ENCODE data around the gene TBC1D9.

TBC1D9 gene

DNA sequence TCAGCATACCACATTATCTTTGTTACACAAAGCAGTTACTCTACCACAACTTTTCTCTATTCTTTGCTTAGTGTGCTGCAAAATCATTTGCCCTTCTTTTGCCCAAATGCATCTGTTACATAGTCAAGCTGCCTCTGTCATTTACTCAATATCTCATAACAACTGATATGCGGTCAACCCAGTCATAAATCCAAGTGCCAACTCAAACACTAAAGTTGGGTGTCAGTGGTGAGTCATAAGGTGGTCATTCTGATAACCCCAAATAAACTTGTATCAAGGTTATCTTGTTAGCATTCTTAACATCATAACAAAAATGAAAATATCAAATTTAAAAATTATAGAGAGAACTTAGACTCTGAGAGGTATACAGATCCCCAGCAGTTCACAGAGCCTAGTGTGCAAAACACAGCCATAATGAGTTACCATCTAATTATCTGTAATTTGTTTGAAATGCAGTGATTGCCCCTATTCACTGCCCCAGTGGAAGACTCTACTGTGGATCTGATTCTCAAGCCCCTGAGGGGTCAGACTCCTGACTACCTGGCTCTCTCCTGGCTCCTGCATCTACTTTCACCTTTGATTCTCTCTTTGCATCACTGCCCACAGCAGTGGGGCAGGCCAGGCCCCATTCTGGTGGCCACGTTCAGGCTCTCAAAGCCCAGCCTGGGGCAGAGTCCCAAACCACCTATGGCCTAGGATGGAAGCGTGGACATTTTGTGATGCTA, 29.2 kb downstream of the TBC1D9 start:
- no peak overlapping the region for H3K4me2 ChIP-seq
- TF ChIP-seq Cebpa-rat (IDR thresholded peaks at IDR 0.05): no peak

DNA sequence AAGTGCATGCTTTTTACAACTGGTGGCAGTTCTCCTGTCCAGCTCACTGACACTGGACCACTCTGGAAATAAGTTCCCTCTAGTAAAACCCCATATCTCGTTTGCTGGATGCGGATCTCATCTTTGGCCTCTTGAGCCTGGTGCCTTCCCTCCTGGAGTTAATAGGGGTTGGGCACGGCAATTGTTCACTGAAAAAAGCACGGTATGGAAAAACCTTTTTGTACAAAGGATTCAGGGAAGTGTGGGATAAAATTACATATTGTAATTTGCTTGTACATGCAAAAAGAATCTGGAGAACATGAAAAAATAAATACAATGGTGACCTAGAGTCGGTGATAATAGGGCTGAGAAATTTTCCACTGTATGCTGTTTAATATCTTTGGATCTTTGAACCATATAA, 30.6 kb downstream of the TBC1D9 start:
- no peak overlapping the region for H3K27ac ChIP-seq
- peaks cover 8% of the 10 kb centered on the region for H3K4me1 ChIP-seq

More for the DNA sequence above, 29.2 kb downstream of the TBC1D9 start:
- no peaks in the 10 kb centered on the region for H4K20me1 ChIP-seq
- no peaks in the 10 kb centered on the region for H3K9me3 ChIP-seq
- no peak overlapping the region for H3K9ac ChIP-seq
- H3K4me3 ChIP-seq: no peak overlapping the region
- H3K4me1 ChIP-seq: no peaks in the 10 kb centered on the region
- no peaks in the 10 kb centered on the region for H3K27me3 ChIP-seq
- no peaks in the 10 kb centered on the region for H3K36me3 ChIP-seq
- no peak overlapping the region for H3K27ac ChIP-seq

DNA sequence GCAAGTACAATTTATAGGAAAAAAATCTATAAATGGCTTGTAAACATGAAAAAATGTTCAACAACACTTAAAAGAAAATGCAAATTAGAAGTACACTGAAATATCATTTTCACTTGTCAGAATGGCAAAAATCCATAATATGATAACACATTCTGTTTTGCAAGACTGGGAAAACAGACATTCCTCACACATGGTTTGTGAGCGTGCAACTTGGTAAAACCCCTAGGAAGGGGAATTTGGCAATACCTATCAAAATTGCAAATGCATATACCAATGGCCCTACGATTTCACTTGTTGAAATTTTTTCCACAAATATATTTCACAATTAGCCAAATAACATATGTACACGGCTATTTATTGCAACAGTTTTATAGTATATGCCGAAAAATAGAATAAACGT, 31.4 kb downstream of the TBC1D9 start:
- H4K20me1 ChIP-seq: no peaks in the 10 kb centered on the region
- H3K4me2 ChIP-seq: no peak overlapping the region
- no peak overlapping the region for H3K4me3 ChIP-seq
- no peak overlapping the region for H3K9ac ChIP-seq
- no peak for TF ChIP-seq Cebpa-rat (IDR thresholded peaks at IDR 0.05)
- no peak overlapping the region for H3K27ac ChIP-seq
- no peaks in the 10 kb centered on the region for H3K27me3 ChIP-seq
- no peaks in the 10 kb centered on the region for H3K36me3 ChIP-seq
- H3K9me3 ChIP-seq: no peaks in the 10 kb centered on the region
- peaks cover 10% of the 10 kb centered on the region for H3K4me1 ChIP-seq

More for the DNA sequence above, 30.6 kb downstream of the TBC1D9 start:
- no peak for TF ChIP-seq Cebpa-rat (IDR thresholded peaks at IDR 0.05)
- Histone ChIP-seq H3K9ac (no peak overlapping the region), H4K20me1 (no peaks in the 10 kb centered on the region), H3K27me3 (no peaks in the 10 kb centered on the region), H3K4me2 (no peak overlapping the region), H3K36me3 (no peaks in the 10 kb centered on the region), H3K4me3 (no peak overlapping the region), H3K9me3 (no peaks in the 10 kb centered on the region)

DNA sequence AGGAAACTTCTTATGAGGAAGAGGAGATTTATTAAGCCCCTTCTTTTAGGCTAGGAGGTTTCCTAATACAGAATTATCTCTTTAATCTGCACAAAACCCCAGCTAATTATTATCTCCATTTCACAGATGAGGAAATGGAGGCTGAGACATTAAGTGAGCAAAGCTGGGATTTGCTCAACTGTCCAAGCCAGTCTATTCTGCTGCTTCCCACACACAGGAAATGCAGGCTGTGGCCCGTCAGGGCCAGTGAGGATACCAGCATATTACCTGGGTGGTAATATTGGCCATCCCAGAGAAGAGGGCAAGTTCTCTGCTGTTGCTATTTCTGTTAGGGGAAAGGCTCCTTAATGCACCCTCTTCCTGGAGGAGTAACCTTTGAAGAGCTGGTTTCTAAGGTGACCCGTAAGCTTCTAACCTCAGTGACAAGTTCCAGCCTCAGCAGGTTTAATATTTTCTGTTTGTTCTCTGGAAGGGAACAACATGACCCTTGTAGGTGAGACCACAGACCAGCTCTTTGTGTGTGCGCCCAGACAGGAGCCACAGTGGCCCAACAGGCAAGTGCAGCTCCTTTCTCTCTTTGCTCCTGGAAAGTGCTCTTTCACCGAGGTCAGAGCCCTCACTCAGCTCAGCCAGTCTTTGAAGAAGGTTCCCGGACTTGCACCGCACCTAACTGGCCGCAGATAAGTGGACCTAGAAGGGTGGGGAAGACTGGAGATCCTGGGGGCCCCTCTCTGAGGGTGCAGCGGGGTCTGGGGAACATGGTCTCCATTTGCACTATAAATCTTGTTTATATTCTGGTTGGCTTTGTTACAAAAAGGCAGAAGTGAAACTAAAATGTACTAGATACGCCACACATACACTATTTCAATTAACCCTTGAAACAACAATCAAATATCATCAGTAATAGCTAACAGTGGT, 35.5 kb downstream of the TBC1D9 start:
- peaks cover 10% of the 10 kb centered on the region for H3K4me1 ChIP-seq

DNA sequence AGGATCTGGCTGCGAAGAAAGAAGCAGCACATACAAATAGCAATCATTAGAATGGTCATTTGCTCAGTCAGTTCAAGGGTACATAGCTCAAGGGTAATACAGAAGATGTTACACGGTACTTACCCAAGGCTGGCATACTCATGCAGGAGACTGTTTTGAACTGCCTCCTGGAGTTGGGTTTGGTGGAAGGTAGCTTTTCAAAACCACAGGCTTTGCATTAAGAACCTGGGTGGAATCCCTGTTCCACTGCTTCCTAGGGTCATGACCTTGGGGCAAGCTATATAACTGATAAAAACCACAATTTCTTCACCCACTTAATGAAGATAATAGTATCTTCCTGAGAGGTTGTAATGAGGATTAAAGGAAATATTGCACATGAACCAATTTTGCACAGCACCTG, 36.5 kb downstream of the TBC1D9 start:
- Histone ChIP-seq H3K4me3 (no peak overlapping the region), H3K9ac (no peak overlapping the region), H3K4me1 (peaks cover 10% of the 10 kb centered on the region), H3K27me3 (no peaks in the 10 kb centered on the region), H4K20me1 (no peaks in the 10 kb centered on the region), H3K4me2 (no peak overlapping the region), H3K27ac (no peak overlapping the region), H3K36me3 (no peaks in the 10 kb centered on the region), H3K9me3 (no peaks in the 10 kb centered on the region)
- TF ChIP-seq Cebpa-rat (IDR thresholded peaks at IDR 0.05): no peak

More for the DNA sequence above, 35.5 kb downstream of the TBC1D9 start:
- no peaks in the 10 kb centered on the region for H4K20me1 ChIP-seq
- TF ChIP-seq Cebpa-rat (IDR thresholded peaks at IDR 0.05): no peak
- peak overlapping the region; percentile 62 for H3K27ac ChIP-seq
- H3K4me2 ChIP-seq: peak overlapping the region; percentile 53
- H3K9ac ChIP-seq: no peak overlapping the region
- no peaks in the 10 kb centered on the region for H3K36me3 ChIP-seq
- no peaks in the 10 kb centered on the region for H3K9me3 ChIP-seq
- H3K4me3 ChIP-seq: no peak overlapping the region
- H3K27me3 ChIP-seq: no peaks in the 10 kb centered on the region

DNA sequence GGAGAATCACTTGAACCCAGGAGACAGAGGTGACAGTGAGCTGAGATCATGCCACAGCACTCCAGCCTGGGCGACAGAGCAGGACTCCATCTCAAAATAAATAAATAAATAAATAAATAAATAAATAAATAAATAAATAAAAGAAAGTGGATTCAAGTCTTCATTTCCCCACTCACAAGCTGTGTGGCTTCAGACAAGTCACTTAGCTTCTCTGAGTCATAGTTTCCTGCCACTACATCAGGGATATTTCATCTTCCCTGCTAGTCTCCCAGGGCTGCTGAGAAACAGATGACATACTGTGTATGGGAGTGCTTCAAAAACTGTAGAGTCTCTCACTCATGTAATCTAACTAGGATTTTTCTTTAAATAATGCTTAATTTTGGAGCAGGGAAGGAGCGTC, 37.2 kb downstream of the TBC1D9 start:
- no peaks in the 10 kb centered on the region for H3K27me3 ChIP-seq
- peaks cover 10% of the 10 kb centered on the region for H3K4me1 ChIP-seq
- H3K4me3 ChIP-seq: no peak overlapping the region
- H3K9ac ChIP-seq: no peak overlapping the region
- H4K20me1 ChIP-seq: no peaks in the 10 kb centered on the region
- TF ChIP-seq Cebpa-rat (IDR thresholded peaks at IDR 0.05): no peak
- no peaks in the 10 kb centered on the region for H3K9me3 ChIP-seq
- no peak overlapping the region for H3K27ac ChIP-seq
- H3K4me2 ChIP-seq: no peak overlapping the region
- H3K36me3 ChIP-seq: no peaks in the 10 kb centered on the region

DNA sequence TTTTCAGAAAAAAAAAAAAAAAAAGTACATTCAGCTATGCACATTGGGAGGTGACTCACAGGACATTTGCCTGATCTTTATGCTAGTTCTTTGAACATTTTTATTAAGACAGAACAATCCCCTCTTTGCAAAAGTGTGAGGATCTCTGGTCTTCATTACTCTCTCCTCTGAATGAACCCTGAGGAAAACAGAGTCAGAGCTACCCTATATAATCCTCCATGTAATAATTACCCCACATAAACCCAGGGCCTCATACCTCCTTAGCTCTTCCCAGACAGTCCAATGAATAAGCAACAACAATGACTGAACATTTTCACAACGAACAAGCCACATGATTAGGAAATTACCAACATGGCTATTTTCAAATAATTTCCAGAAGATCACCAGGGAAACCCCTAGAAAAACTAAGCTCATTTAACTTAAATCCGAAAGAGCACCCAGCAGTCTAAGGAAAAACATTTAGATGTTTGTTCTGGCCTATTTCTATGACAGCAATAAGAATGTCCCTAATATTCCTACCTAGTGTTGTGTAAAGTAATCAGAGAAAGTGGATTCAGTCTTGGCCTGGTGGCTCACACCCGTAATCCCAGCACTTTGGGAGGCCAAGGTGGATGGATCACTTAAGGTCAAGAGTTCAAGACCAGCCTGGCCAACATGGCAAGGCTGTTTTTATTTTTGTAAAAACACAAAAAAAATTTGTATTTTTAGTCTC, 37.8 kb downstream of the TBC1D9 start:
- Histone ChIP-seq H3K36me3 (no peaks in the 10 kb centered on the region), H3K27ac (no peak overlapping the region), H3K4me2 (no peak overlapping the region), H3K4me3 (no peak overlapping the region), H3K27me3 (no peaks in the 10 kb centered on the region), H3K9me3 (no peaks in the 10 kb centered on the region), H3K4me1 (peaks cover 10% of the 10 kb centered on the region), H3K9ac (no peak overlapping the region), H4K20me1 (no peaks in the 10 kb centered on the region)
- no peak for TF ChIP-seq Cebpa-rat (IDR thresholded peaks at IDR 0.05)

DNA sequence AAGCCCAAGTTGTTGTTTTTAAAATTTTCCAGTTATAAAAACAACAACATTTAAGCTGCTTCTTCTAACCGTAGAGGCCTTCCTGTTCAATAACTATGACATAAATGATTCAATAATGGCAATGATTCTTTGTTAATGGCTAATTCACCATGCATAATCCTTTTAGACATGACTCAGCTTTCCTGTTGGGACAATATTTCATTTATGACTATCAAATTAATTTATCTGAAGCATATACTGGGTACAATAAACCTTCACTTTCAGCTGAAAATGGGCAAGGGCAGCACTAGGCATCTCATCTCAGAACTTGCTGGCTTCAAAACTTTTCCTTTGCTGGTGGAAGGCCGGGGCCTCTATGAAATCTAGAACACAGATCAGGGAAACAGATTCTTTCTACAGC, 38.9 kb downstream of the TBC1D9 start:
- H3K4me3 ChIP-seq: no peak overlapping the region
- H3K27ac ChIP-seq: no peak overlapping the region
- no peaks in the 10 kb centered on the region for H4K20me1 ChIP-seq
- no peak overlapping the region for H3K4me2 ChIP-seq
- H3K27me3 ChIP-seq: no peaks in the 10 kb centered on the region
- H3K9ac ChIP-seq: no peak overlapping the region
- no peak for TF ChIP-seq Cebpa-rat (IDR thresholded peaks at IDR 0.05)
- no peaks in the 10 kb centered on the region for H3K36me3 ChIP-seq
- H3K4me1 ChIP-seq: peaks cover 10% of the 10 kb centered on the region
- H3K9me3 ChIP-seq: no peaks in the 10 kb centered on the region

DNA sequence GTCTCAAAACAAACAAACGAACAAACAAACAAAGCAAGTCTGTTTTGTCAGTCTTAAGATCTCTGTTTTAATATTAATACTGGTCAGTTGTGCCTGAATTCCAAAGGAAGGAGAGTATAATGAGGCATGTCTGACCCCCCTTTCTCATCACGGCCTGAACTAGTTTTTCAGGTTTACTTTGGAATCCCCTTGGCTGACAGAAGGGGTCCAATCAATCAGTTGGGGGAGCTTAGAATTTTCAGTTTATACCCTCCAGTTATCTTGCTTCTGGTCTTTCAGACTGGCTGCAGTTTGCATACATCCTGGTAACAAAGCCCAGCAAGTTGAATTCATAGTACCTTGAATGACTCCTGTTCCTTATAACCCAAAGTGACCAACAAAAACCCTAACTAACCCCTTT, 41.1 kb downstream of the TBC1D9 start:
- Histone ChIP-seq H3K4me3 (no peak overlapping the region), H3K9me3 (no peaks in the 10 kb centered on the region), H3K27ac (no peak overlapping the region), H3K9ac (no peak overlapping the region), H3K4me2 (no peak overlapping the region), H3K36me3 (no peaks in the 10 kb centered on the region), H3K4me1 (no peaks in the 10 kb centered on the region), H4K20me1 (no peaks in the 10 kb centered on the region), H3K27me3 (no peaks in the 10 kb centered on the region)
- TF ChIP-seq Cebpa-rat (IDR thresholded peaks at IDR 0.05): no peak
